ENCODE data around the gene NRP1.

DNA sequence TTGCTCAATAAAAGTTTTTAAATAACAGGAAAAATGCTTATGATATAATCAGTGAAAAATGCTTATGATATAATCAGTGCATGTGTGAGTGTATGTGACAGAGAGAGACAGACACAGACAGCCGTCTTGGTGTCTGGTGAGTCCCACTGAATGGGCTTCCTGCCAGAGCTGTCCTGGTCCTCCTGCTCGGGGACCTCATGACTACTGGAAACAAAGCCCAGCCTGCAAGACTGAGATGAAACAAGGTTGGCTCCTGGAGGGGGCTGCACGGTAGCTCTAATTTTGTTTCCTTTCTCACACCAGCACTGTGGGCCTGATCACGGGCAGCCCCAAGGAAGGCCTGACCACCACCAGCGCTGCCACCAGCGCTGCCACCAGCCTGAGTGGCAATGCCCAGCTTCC is 57.3 kb downstream of the NRP1 start:
- TF ChIP-seq CTCF (IDR thresholded peaks at IDR 0.05 in 4 of 5, conservative IDR thresholded peaks at IDR 0.05 in 1 of 5) (no peak), POLR2A (IDR thresholded peaks at IDR 0.05) (no peak)
